ENCODE results near the gene CLEC4F. TPM values are rescaled to one million over a fixed set of nuclear protein-coding genes. Genes with fewer than 3 reads are reported as not detected.
A peak's percentile ranks its signal among the peaks of the same experiment; 100 is the strongest.

CLEC4F gene
- total and polyA plus RNA-seq, 2 of the 13 experiments (the other 11 are each of a cell fraction or from before 2014, with no cell fraction given): 0.12 to 0.13 TPM

GRCh38 chr2:70808983-70809958 lies 11.1 kb downstream of the CLEC4F start (continued):
- TF ChIP-seq AKNA (CRISPR knock-in tag; IDR thresholded peaks at IDR 0.05; ENCODE audit: borderline replicate concordance) (no peak), CBX2 (IDR thresholded peaks at IDR 0.05; ENCODE audit: low read depth, low read length) (no peak), CBX2 (CRISPR knock-in tag; IDR thresholded peaks at IDR 0.05; ENCODE audit: low read depth) (no peak), DPF2 (CRISPR knock-in tag; IDR thresholded peaks at IDR 0.05; ENCODE audit: borderline replicate concordance, low read depth) (peak; percentile 0; the same call in 1 of the 2 replicates), YEATS2 (CRISPR knock-in tag; IDR thresholded peaks at IDR 0.05; ENCODE audit: borderline replicate concordance) (no peak), ZSCAN31 (CRISPR knock-in tag; IDR thresholded peaks at IDR 0.05; ENCODE audit: low read depth) (no peak), MNT (IDR thresholded peaks at IDR 0.05) (no peak), JUN (CRISPR knock-in tag; IDR thresholded peaks at IDR 0.05) (no peak), PHF5A (CRISPR knock-in tag; IDR thresholded peaks at IDR 0.05; ENCODE audit: low read depth, unreplicated experiment) (peak; percentile 10), MTF1 (CRISPR knock-in tag; IDR thresholded peaks at IDR 0.05) (no peak), ZNF878 (CRISPR knock-in tag; IDR thresholded peaks at IDR 0.05) (peak; percentile 82; the same call in 1 of the 2 replicates), ZNF674 (CRISPR knock-in tag; IDR thresholded peaks at IDR 0.05; ENCODE audit: low read depth) (no peak), NKX3-1 (CRISPR knock-in tag; IDR thresholded peaks at IDR 0.05) (no peak), HMG20B (CRISPR knock-in tag; conservative IDR thresholded peaks at IDR 0.05) (no peak), TBX3 (IDR thresholded peaks at IDR 0.05; ENCODE audit: borderline replicate concordance) (no peak), FOXC1 (CRISPR knock-in tag; IDR thresholded peaks at IDR 0.05; ENCODE audit: borderline replicate concordance) (no peak), ZNF607 (CRISPR knock-in tag; IDR thresholded peaks at IDR 0.05; ENCODE audit: borderline replicate concordance) (no peak), HCFC1 (IDR thresholded peaks at IDR 0.05; ENCODE audit: low read depth, low read length) (no peak)
- TF ChIP-seq, protein P1, sequence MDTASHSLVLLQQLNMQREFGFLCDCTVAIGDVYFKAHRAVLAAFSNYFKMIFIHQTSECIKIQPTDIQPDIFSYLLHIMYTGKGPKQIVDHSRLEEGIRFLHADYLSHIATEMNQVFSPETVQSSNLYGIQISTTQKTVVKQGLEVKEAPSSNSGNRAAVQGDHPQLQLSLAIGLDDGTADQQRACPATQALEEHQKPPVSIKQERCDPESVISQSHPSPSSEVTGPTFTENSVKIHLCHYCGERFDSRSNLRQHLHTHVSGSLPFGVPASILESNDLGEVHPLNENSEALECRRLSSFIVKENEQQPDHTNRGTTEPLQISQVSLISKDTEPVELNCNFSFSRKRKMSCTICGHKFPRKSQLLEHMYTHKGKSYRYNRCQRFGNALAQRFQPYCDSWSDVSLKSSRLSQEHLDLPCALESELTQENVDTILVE (CRISPR knock-in tag; IDR thresholded peaks at IDR 0.05): no peak
- TF ChIP-seq, protein P2, sequence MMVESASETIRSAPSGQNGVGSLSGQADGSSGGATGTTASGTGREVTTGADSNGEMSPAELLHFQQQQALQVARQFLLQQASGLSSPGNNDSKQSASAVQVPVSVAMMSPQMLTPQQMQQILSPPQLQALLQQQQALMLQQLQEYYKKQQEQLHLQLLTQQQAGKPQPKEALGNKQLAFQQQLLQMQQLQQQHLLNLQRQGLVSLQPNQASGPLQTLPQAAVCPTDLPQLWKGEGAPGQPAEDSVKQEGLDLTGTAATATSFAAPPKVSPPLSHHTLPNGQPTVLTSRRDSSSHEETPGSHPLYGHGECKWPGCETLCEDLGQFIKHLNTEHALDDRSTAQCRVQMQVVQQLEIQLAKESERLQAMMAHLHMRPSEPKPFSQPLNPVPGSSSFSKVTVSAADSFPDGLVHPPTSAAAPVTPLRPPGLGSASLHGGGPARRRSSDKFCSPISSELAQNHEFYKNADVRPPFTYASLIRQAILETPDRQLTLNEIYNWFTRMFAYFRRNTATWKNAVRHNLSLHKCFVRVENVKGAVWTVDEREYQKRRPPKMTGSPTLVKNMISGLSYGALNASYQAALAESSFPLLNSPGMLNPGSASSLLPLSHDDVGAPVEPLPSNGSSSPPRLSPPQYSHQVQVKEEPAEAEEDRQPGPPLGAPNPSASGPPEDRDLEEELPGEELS (CRISPR knock-in tag; IDR thresholded peaks at IDR 0.05): no peak; the same call in 1 of the 2 replicates

Data from HepG2 (cell line).